SU-DHL-6 (cell line): ENCODE measurements around the gene VANGL1.

Experiments
- H2AFZ ChIP-seq: fragments of 200-600 bp; sonication (generic); 2 replicates; pipeline ENCODE4 v1.6.1; 2014; ENCODE audit warnings: low read depth, mild to moderate bottlenecking, moderate library complexity, mixed read lengths, antibody characterized with exemption, low read length; ENCODE audit not compliant: severe bottlenecking
- H3F3A ChIP-seq: fragments of 200-600 bp; shearing (Covaris generic); 2 replicates; pipeline ENCODE4 v1.6.0; 2016; ENCODE audit warnings: antibody characterized with exemption, mild to moderate bottlenecking; ENCODE audit not compliant: insufficient read depth
- H3K27ac ChIP-seq: fragments of 200-600 bp; sonication (generic); 2 replicates; pipeline ENCODE4 v1.5.1; 2016; ENCODE audit warnings: low read depth, mild to moderate bottlenecking, low read length, moderate library complexity, mixed read lengths
- H3K27me3 ChIP-seq: fragments of 200-600 bp; sonication (generic), shearing (Covaris generic); 2 replicates; pipeline ENCODE4 v1.6.0; 2014; ENCODE audit warnings: mild to moderate bottlenecking, low read length
- H3K36me3 ChIP-seq: fragments of 200-600 bp; sonication (generic); 2 replicates; pipeline ENCODE4 v1.6.1; 2014; ENCODE audit warnings: mild to moderate bottlenecking, low read length, mixed read lengths
- H3K4me2 ChIP-seq: fragments of 300-600, 200-600 bp; shearing (Covaris generic), sonication (generic); 2 replicates; pipeline ENCODE4 v1.6.0; 2014; ENCODE audit warnings: low read length, low read depth, mild to moderate bottlenecking; ENCODE audit not compliant: poor library complexity, severe bottlenecking
- H3K4me3 ChIP-seq: fragments of 200-600 bp; sonication (generic); 2 replicates; pipeline ENCODE4 v1.5.1; 2014; ENCODE audit warnings: antibody characterized with exemption, low read length, mild to moderate bottlenecking, mixed read lengths; ENCODE audit not compliant: insufficient read depth, poor library complexity, severe bottlenecking
- H3K79me2 ChIP-seq: fragments of 200-600 bp; sonication (generic); 2 replicates; pipeline ENCODE4 v1.6.1; 2014; ENCODE audit warnings: mild to moderate bottlenecking, low read length, moderate library complexity; ENCODE audit not compliant: insufficient read depth
- H3K9ac ChIP-seq: fragments of 200-600 bp; sonication (generic); 2 replicates; pipeline ENCODE4 v1.7.0; 2014; ENCODE audit warnings: mild to moderate bottlenecking, low read length
- H3K9me2 ChIP-seq: fragments of 200-600 bp; sonication (generic); replicated peaks from 2 replicates; pipeline ENCODE4 v1.6.1; 2014; ENCODE audit warnings: low read length; ENCODE audit not compliant: insufficient read depth
- H3K9me3 ChIP-seq: fragments of 200-600 bp; sonication (generic); 2 replicates; pipeline ENCODE4 v1.6.1; 2014; ENCODE audit warnings: low read length, mixed read lengths; ENCODE audit not compliant: insufficient read depth
- H4K20me1 ChIP-seq: fragments of 200-600 bp; sonication (generic); 2 replicates; pipeline ENCODE4 v1.6.1; 2014; ENCODE audit warnings: low read depth, mild to moderate bottlenecking, antibody characterized with exemption, low read length, moderate library complexity, mixed read lengths
- CTCF ChIP-seq: fragments of 200-600 bp; sonication (generic); IDR thresholded peaks from one replicate; pipeline ENCODE4 v1.5.1; 2017; ENCODE audit warnings: antibody characterized with exemption, mild to moderate bottlenecking, low read length, moderate library complexity; ENCODE audit not compliant: insufficient read depth, poor library complexity, severe bottlenecking
- EZH2phosphoT487 ChIP-seq: fragments of 200-600 bp; sonication (generic), shearing (Covaris generic); conservative IDR thresholded peaks from 2 replicates; pipeline ENCODE4 v1.6.1; 2018; ENCODE audit warnings: mild to moderate bottlenecking, antibody characterized with exemption, low read length, moderate library complexity, mixed read lengths

The VANGL1 gene

GRCh38 chr1:115672224-115673009 lies 30.6 kb downstream of the VANGL1 start:
- no peak overlapping the region for H3K4me3 ChIP-seq
- H3K4me2 ChIP-seq, result no peak overlapping the region
- TF ChIP-seq EZH2phosphoT487 (no peak), CTCF (no peak)
- no peaks in the 10 kb centered on the region for H3K36me3 ChIP-seq
- no peak overlapping the region for H3K9ac ChIP-seq
- H3K9me3 ChIP-seq, result no peaks in the 10 kb centered on the region
- H3K27ac ChIP-seq, result no peak overlapping the region
- H3K9me2 ChIP-seq, result no peaks in the 10 kb centered on the region
- no peaks in the 10 kb centered on the region for H3K27me3 ChIP-seq
- H3F3A ChIP-seq, result no peaks in the 10 kb centered on the region
- H4K20me1 ChIP-seq, result no peaks in the 10 kb centered on the region
- H3K79me2 ChIP-seq, result no peaks in the 10 kb centered on the region
- no peak overlapping the region for H2AFZ ChIP-seq

GRCh38 chr1:115676498-115677181 lies 34.9 kb downstream of the VANGL1 start:
- H3K4me2 ChIP-seq, result no peak overlapping the region
- H3K9ac ChIP-seq, result no peak overlapping the region
- no peaks in the 10 kb centered on the region for H3K79me2 ChIP-seq
- no peaks in the 10 kb centered on the region for H3F3A ChIP-seq
- H3K4me3 ChIP-seq, result no peak overlapping the region
- H4K20me1 ChIP-seq, result no peaks in the 10 kb centered on the region
- no peak for TF ChIP-seq EZH2phosphoT487
- TF ChIP-seq CTCF, result no peak
- no peak overlapping the region for H2AFZ ChIP-seq
- no peaks in the 10 kb centered on the region for H3K9me3 ChIP-seq
- H3K9me2 ChIP-seq, result no peaks in the 10 kb centered on the region
- no peaks in the 10 kb centered on the region for H3K27me3 ChIP-seq
- H3K36me3 ChIP-seq, result no peaks in the 10 kb centered on the region
- no peak overlapping the region for H3K27ac ChIP-seq

- Histone ChIP-seq H3K27ac (no peak overlapping the region), H3F3A (no peaks in the 10 kb centered on the region), H3K9me3 (no peaks in the 10 kb centered on the region), H3K36me3 (no peaks in the 10 kb centered on the region), H4K20me1 (no peaks in the 10 kb centered on the region), H3K4me3 (no peak overlapping the region), H3K27me3 (no peaks in the 10 kb centered on the region), H3K9me2 (no peaks in the 10 kb centered on the region), H3K9ac (no peak overlapping the region), H3K79me2 (no peaks in the 10 kb centered on the region), H2AFZ (no peak overlapping the region), H3K4me2 (no peak overlapping the region)
- TF ChIP-seq EZH2phosphoT487 (no peak), CTCF (no peak)
Observed at GRCh38 chr1:115677182-115677555, 35.4 kb downstream of the VANGL1 start.
